Psoas muscle (tissue), 8 donors: ENCODE results near the gene GRK2. TPM values are rescaled to one million over a fixed set of nuclear protein-coding genes. Genes with fewer than 3 reads are reported as not detected.
A peak's percentile ranks its signal among the peaks of the same experiment; 100 is the strongest.
"Not testable (repeated sequence)": the region's sequence is repeated elsewhere in the genome, so short reads cannot be mapped to it uniquely, and the experiment has no call there.

Experiments
- ATAC-seq, 4 donors: fragments of 200-7000 bp; cut with Tn5 transposase; one replicate each; pipeline ENCODE4 v1.9.1; 2020; ENCODE audit warnings: moderate library complexity in 3 of 4, mild to moderate bottlenecking in 2 of 4
- DNase-seq, 2 donors: peaks; one replicate each; pipeline ENCODE4 v3.0.0-alpha.2; 2020
- H3K27ac ChIP-seq: fragments of 200-600 bp; one replicate; pipeline ENCODE4 v1.8.0; 2022
- H3K27me3 ChIP-seq, 3 donors: fragments of 200-600 bp in 1 of 3; one replicate each; pipeline versions ENCODE4 v1.6.1 to v1.8.0; 2013 to 2022; ENCODE audit warnings: low read length in 2 of 3, mild to moderate bottlenecking in 2 of 3, moderate library complexity in 1 of 3; ENCODE audit not compliant: insufficient read depth in 3 of 3
- H3K36me3 ChIP-seq, 2 donors: fragments of 200-600 bp in 1 of 2; one replicate each; pipeline versions ENCODE4 v1.6.1 to v1.8.0; 2013 to 2022; ENCODE audit warnings: low read depth in 1 of 2, mild to moderate bottlenecking in 1 of 2, moderate library complexity in 1 of 2; ENCODE audit not compliant: insufficient read depth in 1 of 2
- H3K4me1 ChIP-seq: fragments of 200-600 bp; one replicate; pipeline ENCODE4 v1.8.0; 2022
- H3K4me3 ChIP-seq: fragments of 200-600 bp; one replicate; pipeline ENCODE4 v1.8.0; 2022; ENCODE audit warnings: mild to moderate bottlenecking
- H3K9me3 ChIP-seq: fragments of 200-600 bp; one replicate; pipeline ENCODE4 v1.8.0; 2022
- CTCF ChIP-seq: fragments of 200-600 bp; IDR thresholded peaks from one replicate; pipeline ENCODE4 v1.8.0; 2022; ENCODE audit warnings: antibody characterized with exemption
- WGBS, 3 donors: extraction: QIAGEN DNeasy Blood & Tissue Kit; methylation state at CpG; one replicate each; pipeline versions ENCODE4 v1.1.6 to v1.1.7; 2013; 5-methylcytosine and 5-hydroxymethylcytosine counted together
- intact Hi-C, 2 donors: fragments of 100-400 bp; cut with DNase I; formaldehyde crosslinking; loops; one replicate each; pipeline versions ENCODE4 v1.11.0 to v1.14.2; 2022
- polyA plus RNA-seq, 3 donors: library from polyadenylated mRNA; stranded (reverse); fragments of 200-250 nt; gene quantifications; one replicate each; pipeline ENCODE4 v1.2.3, GENCODE V29; 2013
- total RNA-seq, 4 donors: library from RNA; stranded (reverse); fragmentation: NEBNext Ultra II Directional in 2 of 4; extraction: Animal tissue kit (Norgen Biotek cat#: 25700) in 2 of 4; gene quantifications; one replicate each; pipeline versions ENCODE4 v1.2.1 to v1.2.4, GENCODE V29; 2021 to 2023
- donor health status: healthy with polysubstance abuse.
- donor health status: DM: no; HTN: no; CAD: no; lungs with moderate emphysema.
- donor health status: Bipolar disorder and iron deficiency.
- donor health status: healthy.
- donor health status: DM: yes; HTN: yes; CAD: no.
- donor health status: DM: no; HTN: no; CAD: no.
- donor health status: DM: no; HTN: no; CAD: no.
- donor health status: DM: yes; HTN: yes; CAD: no.

Gene GRK2
- total and polyA plus RNA-seq, 7 donors: 37.3 to 56.8 (median 46.2) TPM

- no peak for DNase-seq
- no peak for ATAC-seq
- H3K9me3 ChIP-seq: no peaks in the 10 kb centered on the region
- H3K4me1 ChIP-seq: no peaks in the 10 kb centered on the region
- no peak overlapping the region for H3K27ac ChIP-seq
- intact Hi-C loops: no loop called here
- TF ChIP-seq CTCF: no peak
- H3K36me3 ChIP-seq: peaks cover 24 to 77% of the 10 kb centered on the region in 2 donors
- WGBS, 3 donors: 87 to 90% (median 88%) methylated on average over 10 of the region's 10 CpGs
- H3K4me3 ChIP-seq: no peak overlapping the region
- no peaks in the 10 kb centered on the region for H3K27me3 ChIP-seq
These were observed 10.9 kb upstream of the GRK2 start for GRCh38 chr11:67255353-67255752.

GRCh38 chr11:67255864-67256263 is 10.4 kb upstream of the GRK2 start:
- peak in 1 of 4 donors; percentile 8 for ATAC-seq
- intact Hi-C loops: no loop called here
- Histone ChIP-seq H3K36me3 (peaks cover 24 to 72% of the 10 kb centered on the region in 2 donors), H3K27ac (no peak overlapping the region), H3K4me1 (no peaks in the 10 kb centered on the region), H3K9me3 (no peaks in the 10 kb centered on the region), H3K4me3 (no peak overlapping the region), H3K27me3 (no peaks in the 10 kb centered on the region)
- WGBS, 3 donors: 83 to 85% (median 85%) methylated on average over 5 to 8 of the region's 8 CpGs
- DNase-seq: no peak
- TF ChIP-seq CTCF: no peak

GRCh38 chr11:67256477-67257135 is 9.7 kb upstream of the GRK2 start:
- Histone ChIP-seq H3K27me3 (no peaks in the 10 kb centered on the region), H3K9me3 (no peaks in the 10 kb centered on the region), H3K27ac (no peak overlapping the region), H3K4me1 (peaks cover 3% of the 10 kb centered on the region), H3K4me3 (no peak overlapping the region), H3K36me3 (peaks cover 19 to 65% of the 10 kb centered on the region in 2 donors)
- 73 to 83% (median 74%) methylated on average over 5 of the region's 5 CpGs for WGBS, 3 donors
- ATAC-seq (no peak), DNase-seq (no peak)
- intact Hi-C loops: no loop called here
- TF ChIP-seq CTCF: no peak

GRCh38 chr11:67260406-67260805 is 5.9 kb upstream of the GRK2 start:
- no peak for ATAC-seq
- H3K4me3 ChIP-seq: no peak overlapping the region
- no peak overlapping the region for H3K27ac ChIP-seq
- intact Hi-C loops: loop anchor here (5.0 to 10.0 kb wide), 2 partner anchors 122 to 124 kb away; no protein-coding TSS in a partner anchor
- no peak for DNase-seq
- H3K4me1 ChIP-seq: peaks cover 11% of the 10 kb centered on the region
- no peaks in the 10 kb centered on the region for H3K27me3 ChIP-seq
- no peaks in the 10 kb centered on the region for H3K9me3 ChIP-seq
- H3K36me3 ChIP-seq: peaks cover 9 to 27% of the 10 kb centered on the region in 2 donors
- WGBS, 3 donors: 79 to 83% (median 80%) methylated on average over 6 of the region's 6 CpGs
- TF ChIP-seq CTCF: no peak

- 23 to 31% (median 24%) methylated on average over 50 of the region's 50 CpGs for WGBS, 3 donors
- peak overlapping the region; percentile 55 for H3K4me3 ChIP-seq
- not testable (repeated sequence) for H3K27me3 ChIP-seq, H3K27ac ChIP-seq, H3K9me3 ChIP-seq
- H3K36me3 ChIP-seq: peaks cover 5 to 20% of the 10 kb centered on the region in 2 donors
- peaks cover 16% of the 10 kb centered on the region for H3K4me1 ChIP-seq
- peak; percentile 74 to 79 for DNase-seq
- intact Hi-C loops: loop anchor here (5.0 to 10.0 kb wide), 2 partner anchors 121 to 124 kb away; no protein-coding TSS in a partner anchor
- peak in 2 of 4 donors; percentile 12 to 52 for ATAC-seq
These were observed 5.2 kb upstream of the GRK2 start for GRCh38 chr11:67260885-67261639.
